Activated effector memory CD4-positive, alpha-beta T cell treated with anti-CD3 and anti-CD28 coated beads, Interleukin-2, amount 50 U/mL, for 16 hours (primary cell): Measurements from ENCODE around the gene SDC3.

ENCODE experiments used
- DNase-seq: peaks from one replicate; pipeline ENCODE4 v3.0.0-alpha.2; 2020

The SDC3 gene

DNA sequence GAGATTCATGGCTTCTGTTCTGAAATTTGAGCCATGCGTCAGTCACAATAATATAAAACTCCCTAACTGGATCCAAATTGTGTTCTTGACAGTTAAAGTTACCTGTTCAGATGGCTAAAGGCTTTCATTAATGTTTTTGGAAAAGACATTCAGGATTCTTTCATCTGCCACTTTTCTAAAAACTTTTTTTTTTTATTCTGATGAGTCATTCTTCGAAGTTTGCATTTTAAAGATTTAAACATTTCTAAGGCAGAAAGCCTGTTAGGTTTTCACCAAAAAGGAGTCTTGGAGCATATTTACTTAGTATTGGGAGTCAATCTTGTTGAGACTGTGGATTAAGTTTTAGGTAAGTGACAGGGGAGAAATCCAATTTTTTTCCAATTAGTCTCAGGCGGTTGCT lies 18.9 kb upstream of the SDC3 start:
- no peak for DNase-seq

DNA sequence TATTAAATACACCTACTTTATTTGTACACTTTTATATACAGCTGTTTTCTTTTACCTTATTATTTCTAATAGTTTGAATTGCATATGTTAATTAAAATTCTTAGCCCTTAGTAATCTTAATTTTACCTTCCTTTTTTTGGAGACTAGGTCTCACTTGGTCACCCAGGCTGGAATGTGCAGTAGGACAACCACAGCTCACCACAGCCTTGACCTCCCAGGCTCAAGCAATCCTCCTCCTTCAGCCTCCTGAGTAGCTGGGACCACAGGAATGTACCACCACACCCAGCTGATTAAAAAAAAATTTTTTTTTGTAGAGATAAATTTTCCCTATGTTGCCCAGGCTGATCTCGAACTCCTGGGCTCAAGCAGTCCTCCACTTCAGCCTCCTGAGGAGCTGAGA lies 15.0 kb upstream of the SDC3 start:
- DNase-seq, result no peak

DNA sequence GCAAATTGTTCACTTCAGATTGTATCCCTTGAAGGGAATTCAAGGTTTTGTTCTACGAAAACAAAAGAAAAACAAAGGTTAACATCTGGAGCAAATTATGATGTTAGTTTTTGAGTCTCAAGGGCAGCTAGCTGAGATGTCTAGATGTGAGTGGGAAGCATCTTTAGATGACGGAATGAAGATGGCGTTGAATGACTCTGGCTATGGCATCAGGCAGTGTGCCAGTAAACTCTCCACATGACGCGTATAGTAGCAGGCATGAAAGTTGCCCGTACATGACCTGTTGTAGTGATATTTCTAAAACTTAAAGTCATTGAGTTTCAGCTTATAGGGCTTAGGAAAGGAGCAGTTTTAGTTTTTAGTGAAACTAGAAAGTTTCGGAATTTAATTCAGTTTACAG lies 12.3 kb upstream of the SDC3 start:
- no peak for DNase-seq

DNA sequence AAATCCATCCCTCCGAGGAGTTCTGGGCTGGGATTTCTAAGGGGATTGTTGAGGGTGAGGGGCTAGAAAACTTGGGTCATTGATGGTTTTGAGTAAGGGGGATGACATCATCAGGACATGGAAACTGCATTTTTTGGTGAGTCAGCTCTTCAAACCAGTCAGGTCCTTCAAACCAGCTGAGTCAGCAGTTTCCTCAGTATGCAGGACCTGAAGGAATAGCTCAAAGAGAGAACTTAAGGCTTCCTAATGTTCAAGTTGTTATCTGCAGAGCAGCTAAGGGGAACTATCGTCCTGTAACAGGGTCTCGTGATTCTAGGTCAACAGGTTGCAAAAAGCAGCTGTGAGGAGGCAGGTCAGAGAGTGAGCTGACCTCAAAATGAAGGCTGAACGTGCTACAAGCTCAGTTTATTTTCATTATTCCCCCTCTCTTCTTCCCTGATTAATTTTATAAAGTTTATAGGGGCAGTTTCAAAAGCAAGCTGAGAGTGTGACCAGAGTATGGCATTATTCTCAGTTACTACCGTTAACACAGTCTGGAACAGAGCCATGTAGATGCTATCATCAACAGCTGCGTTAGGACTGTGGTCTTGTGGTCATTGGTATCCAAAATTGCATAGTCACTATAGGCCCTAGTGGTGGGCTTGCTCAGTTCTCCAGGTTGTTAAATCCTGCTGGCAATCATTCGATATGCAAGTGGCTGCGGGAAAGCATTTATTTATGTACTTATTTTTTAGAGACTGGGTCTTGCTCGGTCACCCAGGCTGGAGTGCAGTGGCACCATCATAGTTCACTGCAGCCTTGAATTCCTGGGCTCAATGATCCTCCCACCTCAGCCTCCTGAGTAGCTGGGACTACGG lies 10.7 kb upstream of the SDC3 start:
- DNase-seq, result no peak

DNA sequence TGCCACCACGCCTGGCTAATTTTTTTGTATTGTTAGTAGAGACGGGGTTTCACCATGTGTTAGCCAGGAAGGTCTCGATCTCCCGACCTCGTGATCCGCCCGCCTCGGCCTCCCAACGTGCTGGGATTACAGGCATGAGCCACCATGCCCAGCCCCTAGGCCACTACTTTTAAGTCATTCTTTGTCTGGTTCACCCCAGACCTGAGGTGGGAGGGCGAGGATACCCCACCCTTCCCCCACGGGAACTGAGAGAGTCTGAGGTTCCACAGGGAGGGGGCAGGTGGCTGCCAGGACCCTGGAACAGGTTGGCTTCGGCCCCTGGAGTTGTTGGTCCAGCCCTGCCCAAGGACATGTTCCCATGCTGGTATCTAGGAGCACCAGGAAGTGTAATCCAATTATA lies 7.7 kb upstream of the SDC3 start:
- peak; percentile 27 for DNase-seq

DNA sequence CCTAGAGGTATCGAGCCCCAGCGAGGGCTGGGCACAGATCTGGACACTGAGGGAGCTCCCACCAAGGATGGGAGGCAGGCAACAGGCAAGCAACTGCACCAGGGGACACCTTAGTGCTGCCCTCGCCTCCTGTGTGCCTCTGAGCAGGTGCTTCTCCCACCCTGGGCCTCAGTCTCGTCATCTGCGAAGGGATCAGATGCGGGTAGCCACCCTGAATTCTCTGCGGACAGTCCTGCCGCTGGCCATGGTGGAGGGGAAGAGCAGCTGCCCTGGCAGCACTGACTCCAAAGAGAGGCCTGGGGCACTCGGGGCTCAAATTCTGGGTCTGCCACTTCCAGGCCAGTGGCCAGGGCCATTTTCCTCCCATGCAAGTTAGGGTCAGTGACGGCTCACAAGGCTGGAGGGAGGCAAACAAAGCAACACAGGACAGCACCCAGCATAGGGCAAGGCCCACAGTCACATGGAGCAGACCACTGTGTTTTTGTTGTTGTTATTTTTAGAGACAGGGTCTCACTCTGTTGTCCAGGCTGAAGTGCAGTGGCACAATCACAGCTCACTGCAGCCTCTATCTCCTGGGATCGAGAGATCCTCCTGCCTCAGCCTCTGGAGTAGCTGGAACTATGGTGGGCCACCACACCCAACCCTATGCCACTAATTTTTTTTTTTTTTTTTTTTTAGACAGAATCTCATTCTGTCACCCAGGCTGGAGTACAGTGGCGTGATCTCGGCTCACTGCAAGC lies 7.1 kb upstream of the SDC3 start:
- no peak for DNase-seq

DNA sequence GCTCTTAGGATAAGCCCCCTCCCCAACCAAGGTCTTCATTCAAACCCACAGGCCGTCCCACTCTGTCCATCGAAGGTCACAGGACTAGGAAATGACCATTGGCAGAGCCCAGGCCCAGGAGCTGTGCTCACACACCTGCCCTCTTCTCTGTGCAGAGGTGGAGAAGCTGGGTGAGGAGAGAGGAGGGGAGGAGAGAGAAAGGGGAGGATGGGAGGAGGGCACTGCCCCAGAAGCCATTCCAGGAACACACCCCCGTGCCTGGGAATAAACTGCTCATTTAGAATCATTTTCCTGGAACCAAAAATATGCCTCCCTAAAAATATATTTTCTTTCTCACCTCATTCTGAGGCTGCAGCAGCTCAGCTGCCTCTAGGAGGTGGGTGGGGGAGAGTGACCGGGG lies 6.4 kb upstream of the SDC3 start:
- no peak for DNase-seq

DNA sequence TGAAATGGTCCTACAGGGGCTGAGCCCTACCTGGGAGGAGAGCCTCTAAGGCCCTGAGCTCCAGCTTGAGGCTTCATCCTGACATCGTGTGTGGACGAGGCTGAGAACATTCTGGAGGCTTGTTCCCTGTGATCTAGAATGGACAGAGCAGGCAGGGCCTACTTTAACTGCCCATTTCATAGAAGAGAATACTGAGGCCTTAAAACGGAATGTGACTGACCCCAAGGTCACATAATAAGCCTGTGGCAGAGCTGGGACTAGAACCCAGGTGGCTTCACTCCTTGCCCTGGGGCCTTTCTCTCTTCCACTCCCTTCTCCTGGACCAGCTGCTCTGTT lies 6.0 kb upstream of the SDC3 start:
- no peak for DNase-seq

DNA sequence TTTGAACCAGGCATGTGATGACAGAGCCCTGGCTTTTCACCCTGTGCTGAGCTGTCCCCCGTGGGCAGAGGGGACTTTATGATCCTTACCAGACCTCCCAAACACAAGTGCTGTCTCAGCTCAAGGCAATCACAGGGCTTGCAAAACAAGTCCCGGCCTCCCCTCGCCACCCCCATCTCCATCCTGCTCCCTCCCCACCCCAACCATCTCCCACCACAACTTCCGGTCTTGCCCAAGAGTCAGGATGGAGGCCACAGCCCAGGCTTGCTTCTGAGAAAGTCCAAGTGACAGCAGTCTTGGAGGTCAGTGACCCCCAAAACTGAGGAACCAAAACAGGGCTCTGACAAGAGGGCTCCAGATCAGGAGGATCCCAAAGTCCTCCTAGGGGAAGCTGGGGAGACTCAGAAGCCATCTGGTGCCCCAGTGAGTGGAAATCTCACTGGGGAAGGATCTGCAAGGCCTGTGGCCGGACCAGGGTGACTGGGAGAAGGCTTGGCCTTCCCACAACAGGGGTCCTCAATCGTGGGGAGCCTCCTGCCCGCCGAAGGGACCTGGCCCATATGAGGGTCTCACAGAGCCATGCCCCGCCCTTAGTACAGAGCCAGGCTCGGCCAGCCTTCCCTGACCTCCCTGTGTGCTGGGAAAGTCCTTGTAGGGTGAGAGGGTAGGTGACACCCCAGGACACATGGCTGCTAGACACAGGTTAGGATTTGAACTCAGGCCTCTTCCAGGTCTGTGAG lies 4.5 kb upstream of the SDC3 start:
- DNase-seq, result no peak

DNA sequence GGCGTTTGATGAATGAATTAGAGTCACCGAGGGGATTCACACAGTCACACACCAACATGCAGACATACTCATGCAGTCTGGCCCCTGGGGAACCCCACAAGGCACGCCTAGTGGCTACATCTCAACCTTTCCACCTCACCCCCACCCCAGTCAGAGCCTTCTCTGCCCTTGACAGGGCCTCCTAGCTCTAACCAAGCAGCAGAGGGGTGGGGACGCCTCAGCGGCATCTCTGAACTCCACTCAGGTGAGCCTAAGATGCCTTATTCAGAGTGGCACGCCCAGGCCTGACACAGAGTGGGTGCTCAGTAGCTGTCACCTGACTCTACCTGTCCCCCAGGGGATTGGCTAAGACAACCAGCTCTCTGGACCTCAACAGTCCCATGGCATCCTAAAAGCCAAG lies 3.7 kb upstream of the SDC3 start:
- no peak for DNase-seq

DNA sequence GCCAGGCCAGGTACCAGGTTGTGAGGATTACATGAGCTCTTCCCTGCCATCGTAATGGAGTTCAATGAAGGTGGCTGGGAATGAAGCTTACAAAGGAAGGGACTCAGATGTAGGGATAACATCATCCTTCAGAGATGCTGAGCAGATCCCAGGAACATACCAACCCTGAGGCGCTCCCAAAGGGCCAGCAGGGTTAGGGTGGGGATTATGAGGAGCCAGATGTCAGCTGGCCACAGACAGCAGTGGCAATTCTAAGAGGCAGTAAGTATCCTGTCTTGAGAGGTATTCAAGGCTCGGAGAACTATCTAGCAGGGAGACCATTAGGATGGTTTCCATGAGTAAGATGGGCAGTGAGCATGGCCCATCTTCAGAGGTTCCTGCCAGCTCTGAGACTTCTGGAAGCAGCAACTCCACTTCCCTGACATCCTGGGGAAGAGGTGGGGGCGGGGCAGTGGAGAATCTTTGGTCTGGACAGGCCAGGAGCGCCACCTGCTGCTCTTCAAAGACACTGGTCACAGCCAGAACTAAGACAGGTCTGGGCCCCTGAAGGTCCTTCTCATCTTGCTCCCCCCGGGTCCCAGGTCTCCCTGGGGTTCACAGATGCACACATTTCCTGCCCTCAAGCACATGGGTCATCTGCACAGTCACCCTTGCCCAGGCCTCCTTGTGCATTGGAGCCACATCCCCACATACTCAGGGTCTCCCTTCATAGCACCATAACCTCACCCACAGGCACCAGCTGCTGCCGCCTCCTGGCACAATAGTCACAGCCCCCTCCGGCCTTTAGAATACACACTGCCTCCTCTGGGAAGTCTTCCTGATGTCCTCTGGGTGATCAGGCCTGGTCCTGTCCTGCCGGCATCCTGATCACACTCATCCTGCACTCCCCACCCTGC lies 2.7 kb upstream of the SDC3 start:
- DNase-seq, result peak; percentile 80

DNA sequence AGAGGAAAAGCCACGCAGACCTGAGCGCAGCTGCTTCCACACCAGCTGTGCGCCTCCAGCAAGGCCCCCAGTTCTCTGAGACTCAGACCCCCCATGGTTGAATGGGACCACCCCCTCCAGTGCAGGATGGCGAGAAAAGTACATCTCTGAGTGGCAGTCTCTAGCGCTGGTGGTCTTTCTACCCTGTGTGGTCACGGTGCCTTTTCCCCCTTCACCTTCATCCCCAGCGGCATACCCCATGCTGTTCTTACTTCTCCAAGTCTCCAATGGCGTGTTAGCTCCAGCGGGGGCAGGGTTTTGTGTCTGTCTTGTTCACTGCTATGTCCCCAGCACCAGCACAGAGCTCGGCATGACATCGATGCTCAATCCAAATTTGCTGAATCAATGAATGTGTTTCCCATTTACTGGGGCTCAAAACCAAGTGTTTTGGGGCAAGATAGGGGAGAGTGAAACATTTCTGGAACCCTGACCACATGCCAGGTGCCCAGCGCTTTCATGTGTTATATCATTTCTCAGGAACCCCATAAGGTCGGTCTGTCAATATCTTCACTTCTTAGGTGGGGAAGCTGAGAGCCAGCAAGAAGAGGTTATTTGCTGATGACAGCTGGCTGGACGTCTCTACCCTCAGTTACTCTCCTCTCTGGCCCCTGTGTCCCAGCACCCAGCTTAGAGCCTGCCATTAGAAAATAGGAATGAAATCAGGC lies 959 bp upstream of the SDC3 start:
- DNase-seq, result no peak

DNA sequence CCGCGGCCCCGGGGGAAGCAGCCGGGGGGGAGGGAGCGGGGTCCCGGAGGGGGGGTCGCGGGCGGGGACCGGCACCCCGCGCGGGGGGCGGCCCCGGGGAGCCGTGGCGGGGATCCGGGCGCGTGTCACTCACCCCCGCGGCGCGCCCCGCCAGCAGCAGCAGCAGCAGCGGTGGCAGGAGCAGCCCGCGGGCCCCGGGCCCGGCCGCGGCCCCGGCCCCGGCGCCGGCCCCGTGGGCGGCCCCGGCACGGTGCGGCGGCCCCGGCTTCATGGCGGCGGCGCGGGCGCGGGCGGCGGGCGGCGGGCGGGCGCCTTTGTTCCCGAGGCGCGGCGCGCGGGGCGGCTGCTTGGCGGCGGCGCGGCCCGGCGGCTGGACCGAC lies 252 bp downstream of the SDC3 start:
- no peak for DNase-seq

DNA sequence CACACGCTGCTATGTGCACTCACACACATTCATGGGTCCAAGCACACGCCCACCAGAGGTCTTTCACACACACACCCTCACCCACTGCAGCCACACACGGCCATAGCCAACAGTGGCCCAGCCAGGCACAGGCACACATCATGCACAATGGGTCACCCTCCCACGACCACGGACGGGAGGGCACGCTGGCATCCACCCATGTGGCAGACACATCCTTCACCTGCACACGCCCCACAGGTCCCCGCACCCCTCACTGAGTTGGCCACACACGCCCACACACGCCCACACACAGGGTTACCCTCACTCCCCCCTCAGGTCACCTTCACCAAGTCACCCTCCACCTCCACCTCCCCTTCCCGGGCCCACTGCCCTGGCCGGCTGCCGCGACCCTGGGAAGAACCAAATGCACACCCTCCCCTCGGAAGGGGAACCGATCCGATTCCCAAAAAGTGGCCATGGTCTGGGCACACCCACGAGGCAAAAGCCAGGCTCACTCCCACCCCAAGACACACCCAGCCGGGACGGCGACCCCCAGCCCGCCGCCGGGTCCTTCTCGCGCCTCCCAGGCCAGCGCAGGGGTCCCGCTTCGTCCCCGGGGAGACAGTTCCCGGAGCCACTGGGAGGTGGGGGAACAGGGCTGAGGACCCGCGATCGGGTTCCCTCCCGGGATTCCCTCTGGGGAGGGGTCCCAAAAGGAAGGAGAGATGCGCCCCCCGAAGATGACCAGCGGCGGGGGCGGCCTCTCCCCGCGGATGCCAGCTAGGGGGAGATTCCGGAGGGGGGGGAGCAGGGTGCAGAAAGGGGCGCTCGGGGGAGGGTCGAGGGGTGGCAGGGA lies 860 bp downstream of the SDC3 start:
- DNase-seq, result no peak

DNA sequence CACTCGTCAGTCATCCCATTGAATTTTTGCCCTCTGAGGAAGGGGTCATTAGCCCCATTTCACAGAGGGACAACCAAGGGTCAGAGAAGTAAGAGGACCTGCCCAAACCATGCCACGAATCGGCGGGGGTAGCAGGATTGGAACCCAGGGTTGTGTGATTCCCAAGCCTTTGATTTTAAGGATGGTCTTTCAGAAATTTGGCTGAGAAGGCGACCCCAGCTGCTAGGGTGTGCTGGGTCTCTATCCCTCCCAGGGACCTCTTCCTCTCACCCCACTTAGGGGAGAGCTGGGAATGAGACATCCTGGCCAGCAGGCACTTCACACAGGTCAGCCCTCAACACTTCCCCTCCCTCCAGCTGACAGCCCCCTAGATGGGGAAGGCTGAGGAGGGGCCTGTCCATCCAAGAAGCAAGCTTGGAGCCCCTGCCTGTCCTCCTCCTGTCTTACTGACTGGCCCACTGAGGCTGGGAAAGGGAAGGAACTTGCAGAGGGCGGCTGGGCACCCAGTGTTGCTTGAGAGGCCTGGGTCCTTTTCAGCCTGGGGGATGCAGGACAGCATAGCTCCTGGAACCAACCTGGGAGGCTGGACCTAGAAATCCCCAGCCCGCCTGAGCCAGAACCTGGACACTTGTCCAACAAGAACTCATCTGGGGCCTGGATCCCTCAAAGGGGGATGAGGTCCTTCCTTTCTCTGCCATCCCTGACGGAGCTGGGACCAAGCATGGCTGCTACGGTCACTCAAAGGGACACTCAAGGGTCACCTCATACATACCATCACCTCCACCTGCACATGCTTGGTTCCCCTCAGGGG lies 1.7 kb downstream of the SDC3 start:
- no peak for DNase-seq

DNA sequence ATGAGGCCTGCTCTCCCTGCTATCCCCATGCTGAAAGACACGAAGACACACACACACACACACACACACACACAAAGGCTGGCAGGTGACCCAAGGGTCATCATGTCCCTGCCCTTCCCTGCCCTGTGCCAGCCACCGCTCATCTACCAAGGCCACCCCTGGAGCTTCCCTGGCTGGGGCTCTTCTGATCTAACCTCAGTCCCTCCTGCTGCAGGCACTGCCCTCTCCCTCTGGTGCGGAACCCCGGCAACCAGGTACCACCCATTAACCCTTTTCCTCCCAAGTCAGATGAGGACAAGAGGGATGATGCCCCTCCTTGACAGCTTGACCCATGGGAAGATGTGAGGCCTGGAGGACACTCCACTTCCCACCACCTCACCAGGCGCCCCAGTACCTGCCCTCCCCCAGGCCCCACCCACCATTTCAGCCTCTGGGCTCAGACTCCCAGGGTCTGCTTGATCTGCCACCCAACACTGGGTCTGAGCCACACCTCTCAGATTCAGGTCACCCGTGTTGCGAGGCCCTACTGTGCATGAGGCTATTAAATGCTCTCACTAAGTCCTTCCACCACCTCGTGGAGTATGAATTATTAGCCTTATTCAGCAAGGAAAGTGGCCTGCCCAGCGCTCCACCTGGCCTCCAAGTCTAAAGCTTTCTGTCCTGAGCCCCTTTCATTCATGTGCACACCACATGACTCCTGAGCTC lies 2.5 kb downstream of the SDC3 start:
- DNase-seq, result no peak

DNA sequence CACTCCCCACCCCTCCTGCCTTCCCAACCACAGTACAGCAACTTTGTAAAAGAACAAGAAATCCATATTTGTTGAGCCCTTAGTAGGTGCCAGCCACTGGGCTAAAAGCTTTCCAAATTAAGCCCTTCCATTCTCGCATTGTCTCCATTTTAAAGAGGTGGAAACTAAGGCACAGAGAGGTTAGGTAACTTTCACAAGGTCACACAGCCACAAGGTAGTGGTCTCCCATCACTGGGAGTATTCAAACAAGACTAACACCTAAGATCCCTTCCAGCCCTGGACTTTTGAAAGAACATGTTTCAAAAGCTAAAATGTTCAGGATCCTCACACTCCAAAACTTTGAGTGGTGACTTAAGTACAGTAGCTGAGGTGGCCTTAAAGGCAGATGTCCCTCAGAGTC lies 3.2 kb downstream of the SDC3 start:
- DNase-seq, result no peak

DNA sequence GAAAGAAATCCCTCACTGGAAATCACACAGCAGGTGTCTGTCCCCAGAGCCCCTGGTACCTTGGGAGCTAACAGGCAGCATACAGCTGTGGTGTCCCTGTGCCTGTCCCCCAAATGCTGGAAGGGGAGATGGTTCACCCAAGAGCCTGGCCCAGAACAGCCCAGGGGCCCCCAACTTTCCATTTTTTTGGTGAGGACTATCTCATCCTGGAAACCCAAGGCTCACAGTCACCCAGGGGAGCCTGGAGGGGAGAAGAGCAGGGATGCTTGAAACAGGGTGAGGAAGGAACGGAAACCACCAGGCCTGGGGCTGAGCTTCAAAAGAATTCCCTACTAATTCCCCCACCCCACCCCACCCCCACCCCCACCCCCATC lies 3.6 kb downstream of the SDC3 start:
- DNase-seq, result no peak

DNA sequence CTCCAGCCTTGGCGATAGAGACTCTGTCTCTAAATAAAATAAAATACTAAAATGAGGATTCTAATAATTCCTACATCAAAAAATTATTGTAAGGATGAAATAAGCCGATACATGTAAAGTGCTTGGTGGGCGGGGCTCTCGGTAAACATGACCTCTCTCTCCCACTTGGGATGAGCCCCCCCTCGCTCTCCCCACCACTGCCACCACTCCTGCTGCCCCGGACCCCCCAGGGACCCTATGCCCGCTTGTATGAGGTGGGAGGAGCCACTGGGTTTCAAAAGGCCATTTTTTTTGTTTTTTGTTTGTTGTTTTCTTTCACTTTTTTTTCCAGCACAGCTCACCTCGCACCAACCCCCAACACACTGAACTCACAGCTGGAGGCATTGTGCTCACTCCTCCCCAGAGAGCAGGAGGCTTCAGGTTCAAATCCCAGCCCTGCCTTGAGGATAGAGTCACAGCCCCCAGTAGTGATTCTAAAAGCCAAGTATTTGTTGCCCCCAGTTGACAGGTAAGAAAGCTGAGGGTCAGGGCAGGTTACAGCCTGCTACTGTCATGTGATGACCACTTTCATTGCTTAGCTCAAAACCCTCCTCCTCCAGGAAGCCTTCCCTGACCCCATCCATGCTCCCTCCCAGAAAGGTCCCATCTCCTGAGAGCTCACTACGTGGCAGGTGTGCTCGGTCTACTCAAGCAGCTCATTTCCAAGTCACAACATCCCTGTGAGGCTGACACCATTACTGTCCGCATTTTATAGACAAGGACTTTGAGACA lies 4.2 kb downstream of the SDC3 start:
- no peak for DNase-seq
